OCI-M1 (cell line): ENCODE data around the gene ITLN1.
A peak's percentile ranks its signal among the peaks of the same experiment; 100 is the strongest.
"Not testable (repeated sequence)": the region's sequence is repeated elsewhere in the genome, so short reads cannot be mapped to it uniquely, and the experiment has no call there.

ENCODE experiments used
- DNase-seq: peaks from one replicate; lab custom pipeline; 2025; lab: John Stamatoyannopoulos, UW

ITLN1 gene

DNA sequence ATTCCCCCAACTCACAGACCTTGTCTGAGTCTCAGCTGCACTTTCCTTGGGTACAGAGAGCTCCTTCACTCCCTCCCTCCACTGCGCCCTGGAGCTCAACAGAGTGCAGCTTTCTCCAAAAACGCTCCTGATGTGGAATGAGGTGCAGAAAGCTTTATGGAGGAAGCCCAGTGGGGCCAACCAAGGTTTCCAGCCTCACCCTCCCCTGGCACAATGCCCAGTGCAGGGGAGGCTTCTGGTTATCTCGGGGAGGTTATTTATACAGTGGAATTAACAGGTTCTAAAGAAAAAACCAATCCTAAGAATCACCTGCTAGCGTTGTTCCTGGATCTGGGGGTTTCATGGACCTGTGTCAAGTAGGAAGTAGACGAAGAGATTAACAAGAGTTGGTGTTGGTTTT lies at the start of gene ITLN1:
ITLN1 (minus strand) TSS at position 139 of the 400 bp plus-strand sequence. CDS start 303 bp downstream, outside the sequence.
- no peak for DNase-seq

DNA sequence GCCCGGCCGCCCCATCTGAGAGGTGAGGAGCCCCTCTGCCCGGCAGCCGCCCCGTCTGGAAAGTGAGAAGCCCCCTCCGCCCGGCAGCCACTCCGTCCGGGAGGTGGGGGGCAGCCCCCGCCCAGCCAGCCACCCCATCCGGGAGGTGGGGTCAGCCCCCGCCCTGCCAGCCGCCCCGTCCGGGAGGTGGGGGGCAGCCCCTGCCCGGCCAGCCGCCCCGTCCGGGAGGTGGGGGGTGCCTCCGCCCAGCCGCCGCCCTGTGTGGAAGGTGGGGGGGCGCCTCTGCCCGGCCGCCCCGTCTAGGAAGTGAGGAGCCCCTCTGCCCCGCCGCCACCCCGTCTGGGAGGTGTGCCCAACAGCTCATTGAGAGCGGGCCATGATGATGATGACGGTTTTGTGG lies 48.3 kb upstream of the ITLN1 start:
- not testable (repeated sequence) for DNase-seq

DNA sequence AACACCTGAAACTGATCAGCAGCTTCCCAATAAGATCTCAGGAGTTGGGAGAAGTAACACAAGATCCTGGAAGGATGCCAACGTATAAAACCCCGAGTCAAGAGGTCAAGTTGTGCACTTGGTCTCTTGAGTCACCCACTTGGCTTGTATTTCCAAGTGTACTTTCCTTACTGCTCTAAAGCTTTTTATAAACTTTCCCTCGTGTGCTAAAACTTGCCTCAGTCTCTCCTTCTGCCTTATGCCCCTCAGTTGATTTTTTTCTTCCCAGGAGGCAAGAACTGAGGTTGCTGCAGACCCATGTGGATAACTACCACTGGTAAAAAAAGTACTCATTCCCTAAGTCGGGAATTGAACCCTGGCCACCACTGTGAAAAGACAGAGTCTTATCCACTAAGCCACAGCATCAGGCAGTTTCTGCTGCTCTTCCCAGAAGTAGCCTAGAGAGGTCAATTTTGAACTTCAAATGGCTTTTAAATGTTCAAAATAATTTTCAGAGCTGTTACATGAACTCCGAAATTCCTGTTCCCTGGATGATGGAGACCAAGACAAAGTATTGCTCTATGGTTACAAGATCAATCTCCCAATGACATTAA lies 40.8 kb upstream of the ITLN1 start:
- no peak for DNase-seq

DNA sequence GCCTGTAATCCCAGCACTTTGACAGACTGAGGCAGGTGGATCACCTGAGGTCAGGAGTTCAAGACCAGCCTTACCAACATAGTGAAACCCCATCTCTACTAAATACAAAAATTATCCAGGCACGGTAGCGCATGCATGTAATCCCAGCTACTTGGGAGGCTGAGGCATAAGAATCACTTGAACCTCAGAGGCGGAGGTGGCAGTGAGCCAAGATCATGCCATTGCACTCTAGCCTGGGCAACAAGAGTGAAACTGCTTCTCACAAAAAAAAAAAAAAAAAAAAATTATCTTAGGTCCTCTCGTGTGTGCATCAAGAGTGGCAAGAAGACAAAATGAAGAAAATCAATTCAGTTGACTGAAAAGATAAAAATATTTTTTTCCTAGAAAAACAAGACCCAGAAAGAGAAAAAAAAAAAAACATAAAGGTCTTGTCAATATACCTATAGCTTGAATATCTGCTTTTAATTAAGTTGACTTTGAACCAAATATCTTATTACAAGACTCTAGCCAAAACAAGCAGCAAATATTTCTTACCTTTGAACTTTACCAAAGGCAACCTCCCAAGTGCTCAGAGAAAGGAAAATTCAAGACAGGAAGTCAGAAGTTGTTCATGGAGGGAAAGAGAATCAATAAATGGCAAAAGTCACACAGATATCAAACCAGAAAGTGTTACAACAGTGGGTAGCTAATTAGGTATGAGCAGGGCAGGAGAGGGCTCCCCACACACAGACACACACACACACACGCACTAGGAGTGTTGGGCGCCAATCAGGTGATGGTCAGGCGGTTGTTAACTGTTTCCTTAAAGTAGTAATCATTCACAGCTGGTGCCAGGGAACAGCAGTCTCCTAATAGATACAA lies 40.0 kb upstream of the ITLN1 start:
- DNase-seq, result no peak

DNA sequence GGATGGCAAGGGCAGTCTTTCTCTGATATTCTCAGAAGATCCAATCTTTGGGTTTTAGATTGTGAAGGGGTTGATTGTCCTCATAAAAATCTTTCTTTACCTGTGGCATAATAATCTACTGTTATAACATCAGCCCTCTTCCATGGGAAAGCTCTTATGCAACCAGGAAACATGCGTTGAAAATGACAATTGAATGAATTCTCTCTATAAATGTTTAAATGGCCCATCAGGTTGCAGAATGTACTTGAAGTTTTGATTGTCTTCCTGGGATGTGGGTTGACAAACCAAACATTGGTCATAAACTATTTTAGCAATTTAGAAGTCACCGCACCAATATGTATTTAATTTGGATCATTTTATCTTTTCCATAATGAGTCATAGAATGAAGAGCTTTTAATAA lies 31.7 kb upstream of the ITLN1 start:
- DNase-seq, result no peak

DNA sequence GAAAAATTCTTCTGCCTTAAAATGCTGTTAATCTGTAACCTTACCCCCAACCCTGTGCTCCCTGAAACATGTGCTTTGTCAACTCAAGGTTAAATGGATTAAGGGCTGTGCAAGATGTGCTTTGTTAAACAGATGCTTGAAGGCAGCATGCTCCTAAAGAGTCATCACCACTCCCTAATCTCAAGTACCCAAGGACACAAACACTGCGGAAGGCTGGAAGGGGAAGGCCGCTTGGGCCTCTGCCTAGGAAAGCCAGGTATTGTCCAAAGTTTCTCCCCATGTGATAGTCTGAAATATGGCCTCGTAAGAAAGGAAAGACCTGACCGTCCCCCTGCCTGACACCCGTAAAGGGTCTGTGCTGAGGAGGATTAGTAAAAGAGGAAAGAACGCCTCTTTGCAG lies 28.2 kb upstream of the ITLN1 start:
- DNase-seq, result not testable (repeated sequence)

DNA sequence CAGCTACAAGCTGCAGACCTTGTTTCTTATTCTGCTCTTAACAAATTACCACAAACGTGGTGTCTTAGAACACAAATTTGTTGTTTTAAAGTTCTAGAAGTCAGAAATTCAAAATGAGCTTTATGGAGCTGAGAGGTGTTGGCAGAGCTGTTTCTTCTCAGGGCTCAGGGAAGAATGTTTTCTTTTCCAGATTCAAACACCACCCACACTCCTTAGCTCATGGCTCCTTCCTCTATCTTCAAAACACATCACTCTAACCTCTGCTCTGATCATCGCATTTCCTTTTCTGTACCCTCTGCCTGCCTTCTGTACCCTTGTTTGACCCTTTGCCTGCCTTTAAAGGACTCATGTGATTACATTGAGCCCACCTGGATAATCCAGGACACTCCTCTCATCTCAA lies 26.9 kb upstream of the ITLN1 start:
- no peak for DNase-seq

DNA sequence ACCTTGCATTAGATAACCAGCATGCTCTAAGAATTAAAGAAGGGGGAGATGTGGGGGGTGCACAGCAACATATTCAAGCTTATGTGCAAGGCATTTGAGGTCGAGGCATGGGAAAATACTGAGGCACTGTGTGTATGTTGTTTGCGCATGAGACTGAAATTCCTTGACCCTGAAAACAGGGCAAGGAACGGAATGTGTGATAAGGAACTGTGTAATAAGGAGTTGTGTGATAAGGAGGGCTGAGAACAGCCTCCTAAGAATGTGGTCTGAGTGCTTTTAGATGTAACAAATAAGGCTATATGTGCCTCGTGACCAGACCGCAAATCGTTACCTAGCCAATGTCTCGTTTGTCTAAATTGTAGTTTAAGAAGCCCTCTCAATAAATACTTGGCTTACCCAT lies 26.5 kb upstream of the ITLN1 start:
- peak; percentile 92 for DNase-seq

DNA sequence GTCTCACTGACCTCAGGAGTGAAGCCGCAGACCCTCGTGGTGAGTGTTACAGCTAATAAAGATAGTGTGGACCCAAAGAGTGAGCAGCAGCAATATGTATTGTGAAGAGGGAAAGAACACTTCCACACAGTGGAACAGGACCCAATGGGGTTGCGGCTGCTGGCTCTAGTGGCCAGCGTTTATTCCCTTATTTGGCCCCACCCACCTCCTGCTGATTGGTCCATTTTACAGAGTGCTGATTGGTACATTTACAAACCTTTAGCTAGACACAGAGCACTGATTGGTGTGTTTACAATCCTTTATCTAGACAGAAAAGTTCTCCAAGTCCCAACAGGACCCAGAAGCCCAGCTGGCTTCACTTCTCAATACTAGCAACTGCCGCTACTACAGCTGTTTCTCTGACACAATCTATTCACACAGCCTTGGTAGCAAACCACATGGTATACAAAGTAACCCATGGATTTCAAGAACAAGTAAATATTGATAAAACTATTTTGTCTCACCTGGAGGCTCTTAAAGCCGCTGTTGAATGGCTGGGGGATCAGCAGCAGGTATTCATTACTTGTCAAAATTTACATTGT lies 25.3 kb upstream of the ITLN1 start:
- no peak for DNase-seq

DNA sequence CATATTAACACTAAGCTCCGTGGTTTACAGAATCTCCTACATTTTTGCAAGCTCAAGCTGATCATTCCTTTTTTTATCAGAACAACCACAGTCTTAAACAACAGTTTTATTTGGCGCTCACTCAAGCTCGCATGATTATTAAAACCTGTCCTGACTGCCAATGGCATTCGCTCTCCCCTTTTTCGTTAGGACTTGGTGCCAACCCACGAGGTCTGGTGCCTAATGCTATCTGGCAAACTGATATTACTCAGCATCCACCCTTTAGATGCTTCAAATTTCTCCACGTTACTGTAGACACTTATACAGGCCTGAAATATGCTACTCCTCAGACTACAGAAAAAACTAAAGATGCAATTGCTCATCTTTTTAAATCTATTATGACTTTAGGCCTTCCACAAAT lies 23.0 kb upstream of the ITLN1 start:
- no peak for DNase-seq

DNA sequence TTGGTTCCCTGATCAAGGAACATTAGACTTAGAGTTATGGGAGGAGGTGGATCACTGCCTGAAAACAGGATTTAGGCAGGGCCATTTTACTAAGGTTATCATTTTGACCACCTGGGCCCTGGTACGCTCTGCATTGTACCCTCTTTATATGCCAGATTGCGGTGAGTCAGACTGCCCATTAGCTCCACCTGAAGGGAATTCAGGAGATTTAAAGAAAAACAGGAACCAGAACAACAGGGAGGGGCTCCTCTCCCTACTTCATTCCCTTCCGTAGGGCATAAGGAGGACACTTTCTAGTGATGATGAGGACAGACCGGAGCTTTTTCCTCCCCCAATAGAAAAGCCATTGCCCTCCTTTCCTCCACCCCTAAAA lies 20.6 kb upstream of the ITLN1 start:
- DNase-seq, result no peak

DNA sequence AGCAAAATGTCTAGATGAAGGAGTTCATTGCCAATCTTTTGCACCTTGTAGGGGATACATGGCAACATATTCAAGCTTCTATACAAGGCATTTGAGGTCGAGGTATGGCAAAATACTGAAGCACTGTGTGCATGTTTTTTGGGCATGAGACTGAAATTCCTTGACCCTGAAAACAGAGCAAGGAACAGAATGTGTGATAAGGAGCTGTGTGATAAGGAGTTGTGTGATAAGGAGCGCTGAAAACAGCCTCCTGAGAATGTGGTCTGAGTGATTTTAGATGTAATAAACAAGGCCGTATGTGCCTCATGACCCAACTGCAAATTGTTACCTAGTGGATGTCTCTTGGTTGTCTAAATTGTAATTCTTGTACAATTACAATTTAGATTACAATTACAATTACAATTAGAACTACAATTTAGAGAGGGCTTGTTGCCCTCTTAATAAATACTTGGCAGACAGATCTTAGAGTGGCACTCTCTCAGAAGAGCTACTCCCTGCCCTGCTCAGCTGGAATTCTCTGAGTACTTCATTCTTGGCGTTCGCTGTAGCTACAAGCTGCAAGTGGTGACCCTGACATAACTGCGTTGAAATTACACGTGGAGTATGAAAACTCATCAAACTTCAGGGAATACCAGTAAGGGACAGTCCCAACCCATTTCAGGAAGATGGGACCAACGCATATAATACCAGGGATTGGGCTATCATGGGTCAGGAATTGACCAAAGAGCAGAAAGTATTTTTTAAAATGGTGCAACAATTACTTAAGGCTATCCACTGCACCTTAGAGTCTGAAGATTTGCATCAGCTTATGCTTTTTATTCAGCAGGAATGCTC lies 20.0 kb upstream of the ITLN1 start:
- peak; percentile 20 for DNase-seq

DNA sequence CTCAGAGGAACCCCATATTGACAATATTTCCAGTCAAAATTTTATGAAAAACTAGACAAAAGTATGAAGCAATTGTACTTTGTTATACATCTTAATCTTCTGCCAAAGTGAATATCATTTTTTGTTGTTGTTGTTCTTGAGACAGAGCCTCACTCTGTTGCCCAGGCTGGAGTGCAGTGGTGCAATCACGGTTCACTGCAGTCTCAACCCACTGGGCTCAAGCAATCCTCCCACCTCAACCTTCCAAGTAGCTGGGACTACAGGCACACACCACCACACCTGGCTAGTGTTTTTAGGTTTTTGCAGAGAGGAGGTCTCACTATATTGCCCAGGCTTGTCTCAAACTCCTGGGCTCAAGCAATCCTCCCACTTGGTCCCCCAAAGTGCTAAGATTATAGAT lies 17.3 kb upstream of the ITLN1 start:
- DNase-seq, result not testable (repeated sequence)

DNA sequence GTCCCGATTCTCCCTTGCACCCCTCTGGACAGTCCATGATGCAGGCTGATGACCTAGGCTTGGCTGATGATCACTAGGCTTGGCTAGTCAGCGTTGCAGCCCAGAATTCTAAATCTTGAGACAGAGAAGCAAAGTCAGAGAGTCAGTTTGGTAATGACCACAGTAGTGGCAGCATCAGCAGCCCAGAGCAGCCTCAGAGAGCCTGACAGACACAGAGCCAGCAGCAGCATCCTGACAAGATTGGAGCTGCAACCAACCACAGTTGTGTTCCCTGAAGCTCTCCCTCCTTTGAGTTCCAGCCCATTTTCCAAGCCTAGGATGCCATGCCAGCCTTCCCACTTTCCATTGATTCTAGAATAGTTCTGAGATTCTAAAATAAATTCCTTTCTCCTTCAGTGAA lies 16.8 kb upstream of the ITLN1 start:
- no peak for DNase-seq

DNA sequence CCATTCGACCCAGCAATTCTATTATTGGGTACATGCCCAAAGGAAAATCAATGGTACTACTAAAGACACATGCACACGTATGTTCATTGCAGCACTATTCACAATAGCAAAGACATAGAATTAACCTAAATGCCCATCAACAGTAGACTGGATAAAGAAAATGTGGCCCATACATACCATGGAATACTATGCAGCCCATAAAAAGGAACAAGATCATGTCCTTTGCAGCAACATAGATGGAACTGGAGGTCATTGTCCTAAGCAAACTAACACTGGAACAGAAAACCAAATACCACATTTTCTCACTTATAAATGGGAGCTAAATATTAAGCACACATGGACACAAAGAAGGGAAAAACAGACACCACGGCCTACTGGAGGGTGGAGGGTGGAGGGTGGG lies 15.7 kb upstream of the ITLN1 start:
- DNase-seq, result not testable (repeated sequence)

DNA sequence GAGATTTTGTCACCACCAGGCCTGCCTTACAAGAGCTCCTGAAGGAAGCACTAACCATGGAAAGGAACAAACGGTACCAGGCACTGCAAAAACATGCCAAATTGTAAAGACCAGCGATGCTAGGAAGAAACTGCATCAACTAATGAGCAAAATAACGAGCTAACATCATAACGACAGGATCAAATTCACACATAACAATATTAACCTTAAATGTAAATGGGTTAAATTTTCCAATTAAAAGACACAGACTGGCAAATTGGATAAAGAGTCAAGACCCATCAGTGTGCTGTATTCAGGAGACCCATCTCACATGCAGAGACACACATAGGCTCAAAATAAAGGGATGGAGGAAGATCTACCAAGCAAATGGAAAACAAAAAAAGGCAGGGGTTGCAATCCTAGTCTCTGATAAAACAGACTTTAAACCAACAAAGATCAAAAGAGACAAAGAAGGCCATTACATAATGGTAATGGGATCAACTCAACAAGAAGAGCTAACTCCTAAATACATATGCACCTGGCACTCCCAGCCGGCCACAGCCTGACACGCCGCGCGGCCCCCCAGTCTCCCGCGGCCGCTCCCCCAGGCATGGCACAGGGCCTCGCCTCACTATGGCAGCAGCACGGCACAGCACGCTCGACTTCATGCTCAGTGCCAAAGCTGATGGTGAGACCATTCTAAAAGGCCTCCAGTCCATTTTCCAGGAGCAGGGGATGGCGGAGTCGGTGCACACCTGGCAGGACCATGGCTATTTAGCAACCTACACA lies 9.6 kb upstream of the ITLN1 start:
- DNase-seq, result not testable (repeated sequence)

DNA sequence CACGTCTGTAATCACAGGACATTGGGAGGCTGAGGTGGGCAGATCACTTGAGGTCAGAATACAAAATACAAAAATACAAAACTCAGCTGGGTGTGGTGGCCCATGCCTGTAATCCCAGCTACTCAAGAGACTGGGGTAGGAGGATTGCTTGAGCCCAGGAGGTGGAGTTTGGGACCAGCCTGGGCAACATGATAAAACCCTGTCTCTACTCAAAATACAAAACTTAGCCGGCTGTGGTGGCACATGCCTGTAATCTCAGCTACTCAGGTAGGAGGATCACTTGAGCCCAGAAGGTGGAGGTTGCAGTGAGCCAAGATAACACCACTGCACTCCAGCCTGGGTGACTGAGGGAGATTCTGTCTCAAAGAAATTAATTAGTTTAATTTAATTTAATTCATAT lies 6.5 kb upstream of the ITLN1 start:
- peak; percentile 35 for DNase-seq

DNA sequence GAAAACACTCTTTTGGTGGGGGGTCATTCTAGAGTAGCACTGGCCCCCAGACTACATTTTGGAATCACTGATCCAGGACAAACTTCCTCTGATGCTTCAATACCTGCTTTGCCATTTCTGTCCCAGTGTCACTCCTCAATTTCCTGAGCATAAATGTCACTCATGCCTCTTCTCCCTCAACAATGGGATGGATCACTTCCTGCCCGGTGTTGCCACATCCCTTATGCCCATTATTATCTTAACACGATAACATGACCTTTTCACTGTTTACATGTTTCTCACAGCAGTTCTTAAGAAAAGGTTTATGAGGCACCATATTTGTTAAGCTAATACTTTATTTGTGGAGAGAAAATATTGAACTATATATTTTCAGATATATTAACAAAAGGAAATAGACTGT lies 3.9 kb upstream of the ITLN1 start:
- DNase-seq, result no peak

DNA sequence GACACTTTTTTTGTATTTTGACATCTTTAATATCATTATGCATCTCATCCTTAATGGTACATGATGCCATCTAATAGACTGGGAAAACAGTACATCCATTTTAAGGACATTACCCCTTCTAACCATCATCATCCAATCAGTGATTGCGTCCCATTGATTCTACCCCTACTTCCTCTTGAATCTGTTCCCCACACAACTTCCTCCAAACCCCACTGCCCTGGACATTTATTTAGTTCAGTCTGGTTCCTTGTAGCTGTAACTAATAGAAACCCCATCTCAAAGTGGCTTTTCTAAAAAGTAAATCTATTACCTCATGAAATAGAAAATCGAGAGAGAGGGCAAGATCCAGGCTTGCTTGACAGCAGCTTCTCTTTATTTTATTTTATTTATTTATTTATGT lies 2.1 kb upstream of the ITLN1 start:
- DNase-seq, result no peak

DNA sequence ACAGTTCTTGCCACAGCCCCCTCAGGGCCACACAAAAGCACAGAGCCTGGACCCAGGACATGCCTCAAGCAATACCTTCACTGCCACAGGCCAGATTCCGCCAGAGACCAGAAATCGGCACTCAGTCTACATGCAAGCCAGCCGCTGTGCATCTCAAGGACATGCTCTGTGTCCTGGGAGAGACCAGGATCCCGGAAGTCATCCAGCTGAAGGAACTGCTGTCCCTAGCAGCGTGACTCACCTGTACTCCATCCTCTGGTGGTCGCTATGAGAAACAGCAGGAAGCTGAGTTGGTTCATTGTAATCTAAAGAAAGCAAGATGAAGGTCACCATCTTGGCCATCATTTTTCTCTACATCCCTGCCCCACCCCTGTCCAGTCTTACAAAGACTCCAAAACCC lies 401 bp downstream of the ITLN1 start:
- DNase-seq, result no peak

DNA sequence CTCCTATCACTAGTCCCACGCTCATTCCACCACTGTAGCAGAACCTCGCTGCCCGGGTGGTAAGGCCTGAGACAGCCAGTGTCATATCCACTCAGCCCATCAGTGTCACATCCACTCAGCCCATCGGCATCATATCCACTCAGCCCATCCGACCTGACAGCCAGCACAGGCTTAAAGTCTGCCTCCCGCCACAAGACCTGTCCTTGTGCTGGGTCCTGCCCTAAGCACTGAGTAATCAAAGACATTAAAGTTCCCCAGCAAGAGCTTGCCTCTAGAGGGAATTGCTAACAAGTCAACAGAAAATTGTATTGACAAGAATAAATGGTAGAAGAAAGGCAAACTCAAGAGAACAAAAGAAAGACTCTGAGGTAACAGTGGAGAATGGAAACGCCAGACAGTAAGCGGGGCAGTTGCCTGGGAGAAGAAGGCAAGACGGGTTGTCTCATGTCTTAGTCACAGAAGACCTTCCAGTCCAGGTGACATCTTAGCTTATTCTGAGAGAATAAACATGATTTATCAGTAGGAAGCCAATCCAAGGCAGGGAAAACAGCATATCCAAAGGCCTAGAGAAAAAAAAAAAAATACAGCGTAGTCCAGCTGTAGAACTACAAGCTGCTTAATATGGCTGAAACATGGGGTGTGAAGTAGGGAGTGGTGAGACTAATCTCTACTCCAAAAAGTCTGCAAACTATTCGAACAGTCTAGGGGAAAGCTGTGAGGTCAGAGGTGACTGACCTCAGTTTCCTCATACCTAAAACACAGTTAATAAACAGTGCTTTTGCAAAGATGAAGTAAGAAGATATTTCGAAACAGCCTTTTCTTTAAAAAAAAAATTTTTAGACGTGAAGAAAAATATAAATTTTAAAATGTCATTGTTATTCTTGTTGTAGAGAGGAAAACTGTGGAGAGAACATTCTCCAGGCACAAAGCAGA lies 1.1 kb downstream of the ITLN1 start:
- DNase-seq, result no peak
